ENCODE measurements around the gene FBXL15. TPM values are rescaled to one million over a fixed set of nuclear protein-coding genes. Genes with fewer than 3 reads are reported as not detected.

FBXL15 gene
- total and polyA plus RNA-seq, 2 of the 13 experiments (the other 11 are each of a cell fraction or from before 2014, with no cell fraction given): 4.3 to 8.3 TPM

DNA sequence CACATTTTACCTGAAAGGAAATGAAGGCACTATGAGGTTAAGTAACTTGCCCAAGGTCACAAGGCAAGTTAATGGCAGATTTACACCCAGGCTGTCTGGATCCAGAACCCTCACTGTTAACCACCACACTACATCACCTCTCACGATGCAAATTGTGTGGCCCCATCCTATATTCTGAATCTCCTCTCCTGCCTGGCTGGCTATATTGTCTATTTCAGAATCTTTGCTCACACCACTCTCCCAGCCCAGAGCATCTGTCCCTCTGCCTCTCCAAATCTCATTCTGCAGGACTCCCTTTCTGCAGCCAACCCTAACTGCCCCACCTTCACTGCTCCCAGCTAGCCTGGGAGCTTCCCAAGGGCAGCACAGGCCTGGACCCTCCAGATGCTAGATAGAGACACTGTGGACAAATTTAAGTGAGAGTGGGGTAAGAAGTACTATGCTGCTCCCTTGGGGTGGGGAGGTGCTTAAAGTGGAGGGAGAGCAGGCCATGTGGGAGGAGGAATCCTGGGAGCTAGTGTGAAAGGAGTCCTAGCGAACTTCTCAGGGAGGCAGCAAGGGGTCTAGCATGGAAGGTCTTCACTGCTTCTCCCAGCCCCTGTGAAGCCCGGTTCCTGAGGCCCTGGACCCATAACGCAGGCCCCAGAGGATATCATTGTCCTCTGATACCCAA, 11.0 kb downstream of the FBXL15 start:
- intact Hi-C loops (cut with micrococcal nuclease; ENCODE audit: unreplicated experiment): loop anchor here (1.0 to 2.0 kb wide), 2 partner anchors 9 to 17 kb away; no protein-coding TSS in a partner anchor
- TF ChIP-seq ATF1 (CRISPR knock-in tag; IDR thresholded peaks at IDR 0.05): no peak
- no peak for TF ChIP-seq ZNF773 (CRISPR knock-in tag; IDR thresholded peaks at IDR 0.05; ENCODE audit: borderline replicate concordance)
- TF ChIP-seq GTF3A (CRISPR knock-in tag; conservative IDR thresholded peaks at IDR 0.05): no peak
- TF ChIP-seq GLMP (CRISPR knock-in tag; IDR thresholded peaks at IDR 0.05; ENCODE audit: borderline replicate concordance): no peak
- TF ChIP-seq ZFP1 (CRISPR knock-in tag; IDR thresholded peaks at IDR 0.05): no peak
- TF ChIP-seq, protein P1, sequence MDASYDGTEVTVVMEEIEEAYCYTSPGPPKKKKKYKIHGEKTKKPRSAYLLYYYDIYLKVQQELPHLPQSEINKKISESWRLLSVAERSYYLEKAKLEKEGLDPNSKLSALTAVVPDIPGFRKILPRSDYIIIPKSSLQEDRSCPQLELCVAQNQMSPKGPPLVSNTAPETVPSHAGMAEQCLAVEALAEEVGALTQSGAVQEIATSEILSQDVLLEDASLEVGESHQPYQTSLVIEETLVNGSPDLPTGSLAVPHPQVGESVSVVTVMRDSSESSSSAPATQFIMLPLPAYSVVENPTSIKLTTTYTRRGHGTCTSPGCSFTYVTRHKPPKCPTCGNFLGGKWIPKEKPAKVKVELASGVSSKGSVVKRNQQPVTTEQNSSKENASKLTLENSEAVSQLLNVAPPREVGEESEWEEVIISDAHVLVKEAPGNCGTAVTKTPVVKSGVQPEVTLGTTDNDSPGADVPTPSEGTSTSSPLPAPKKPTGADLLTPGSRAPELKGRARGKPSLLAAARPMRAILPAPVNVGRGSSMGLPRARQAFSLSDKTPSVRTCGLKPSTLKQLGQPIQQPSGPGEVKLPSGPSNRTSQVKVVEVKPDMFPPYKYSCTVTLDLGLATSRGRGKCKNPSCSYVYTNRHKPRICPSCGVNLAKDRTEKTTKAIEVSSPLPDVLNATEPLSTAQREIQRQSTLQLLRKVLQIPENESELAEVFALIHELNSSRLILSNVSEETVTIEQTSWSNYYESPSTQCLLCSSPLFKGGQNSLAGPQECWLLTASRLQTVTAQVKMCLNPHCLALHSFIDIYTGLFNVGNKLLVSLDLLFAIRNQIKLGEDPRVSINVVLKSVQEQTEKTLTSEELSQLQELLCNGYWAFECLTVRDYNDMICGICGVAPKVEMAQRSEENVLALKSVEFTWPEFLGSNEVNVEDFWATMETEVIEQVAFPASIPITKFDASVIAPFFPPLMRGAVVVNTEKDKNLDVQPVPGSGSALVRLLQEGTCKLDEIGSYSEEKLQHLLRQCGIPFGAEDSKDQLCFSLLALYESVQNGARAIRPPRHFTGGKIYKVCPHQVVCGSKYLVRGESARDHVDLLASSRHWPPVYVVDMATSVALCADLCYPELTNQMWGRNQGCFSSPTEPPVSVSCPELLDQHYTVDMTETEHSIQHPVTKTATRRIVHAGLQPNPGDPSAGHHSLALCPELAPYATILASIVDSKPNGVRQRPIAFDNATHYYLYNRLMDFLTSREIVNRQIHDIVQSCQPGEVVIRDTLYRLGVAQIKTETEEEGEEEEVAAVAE (CRISPR knock-in tag; IDR thresholded peaks at IDR 0.05; ENCODE audit: borderline replicate concordance): no peak
- no peak for TF ChIP-seq ARHGAP35 (CRISPR knock-in tag; IDR thresholded peaks at IDR 0.05; ENCODE audit: borderline replicate concordance)
- TF ChIP-seq ZNF709 (CRISPR knock-in tag; IDR thresholded peaks at IDR 0.05): no peak
- TF ChIP-seq SNAI1 (CRISPR knock-in tag; IDR thresholded peaks at IDR 0.05; ENCODE audit: borderline replicate concordance): no peak
- TF ChIP-seq ZNF30 (CRISPR knock-in tag; IDR thresholded peaks at IDR 0.05): no peak
- TF ChIP-seq NONO (IDR thresholded peaks at IDR 0.05): no peak
- 0 out of 2 replicates have a peak, but pooled peaks have one; percentile 37 for TF ChIP-seq NONO (CRISPR knock-in tag; conservative IDR thresholded peaks at IDR 0.05)
- no peak for TF ChIP-seq ZNF3 (CRISPR knock-in tag; IDR thresholded peaks at IDR 0.05)
- no peak for TF ChIP-seq ZBTB7B (CRISPR knock-in tag; IDR thresholded peaks at IDR 0.05)
- TF ChIP-seq ATRX (CRISPR knock-in tag; IDR thresholded peaks at IDR 0.05; ENCODE audit: borderline replicate concordance): no peak
- TF ChIP-seq ZNF576 (CRISPR knock-in tag; IDR thresholded peaks at IDR 0.05): no peak

More for the DNA sequence above, 11.0 kb downstream of the FBXL15 start:
- Histone ChIP-seq H3K79me2 (ENCODE audit: insufficient read depth, low read length) (peaks cover 5% of the 10 kb centered on the region), H3K36me3 (replicated peaks in 1 of 2; ENCODE audit: control insufficient read depth in 1 of 2, insufficient read depth in 2 of 2, low read length in 2 of 2) (no peaks in the 10 kb centered on the region), H2AFZ (ENCODE audit: low read length) (no peak overlapping the region), H3K27me3 (ENCODE audit: control insufficient read depth in 1 of 2, insufficient read depth in 2 of 2, low read length in 2 of 2) (no peaks in the 10 kb centered on the region; a peak in 1 of 5 replicates), H3K27ac (ENCODE audit: extremely low read length, insufficient read depth, low read length) (peak overlapping the region; percentile 62), H4K20me1 (ENCODE audit: insufficient read depth, low read length) (no peaks in the 10 kb centered on the region), H3K4me3 (replicated peaks in 1 of 3; ENCODE audit: insufficient read depth in 1 of 3, low read depth in 2 of 3, low read length in 3 of 3) (peak overlapping the region; percentile 74 to 92 (median 91)), H3K9ac (ENCODE audit: insufficient read depth, low read depth, low read length) (peak overlapping the region; percentile 85), H3K4me1 (ENCODE audit: insufficient read depth, low read length) (peaks cover 32% of the 10 kb centered on the region), H3K4me2 (ENCODE audit: low read depth, low read length) (peak overlapping the region; percentile 76), H3K9me3 (ENCODE audit: low read length) (no peaks in the 10 kb centered on the region)
- no TSS peak for BruUV-seq (replicated peaks)
- no peak for FAIRE-seq
- in situ Hi-C loops (cut with HindIII; ENCODE audit: extremely low pct_ligation_motif_present, low pct_unique_long_range_greater_than_20kb): no loop called here
- peak; percentile 6 for ATAC-seq
- ChIA-PET CTCF (ENCODE audit: low intra/inter-chr PET ratio, low total read pairs) (no interaction called here), POLR2A (interaction anchor here (1.1 to 6.8 kb wide), 10 partner anchors 10 to 210 kb away, joined by 3 to 135 read pairs (median 8); partner anchors contain the start of genes C10orf95, FBXL15, NFKB2 and SUFU)
- no peak for DNase-seq (ENCODE audit: low spot score)
- WGBS (ENCODE audit: low lambda C conversion rate): 14% methylated on average over 4 of the region's 4 CpGs

Data from HepG2 (cell line).